ENCODE results near the gene NCR3LG1. TPM values are rescaled to one million over a fixed set of nuclear protein-coding genes. Genes with fewer than 3 reads are reported as not detected.

Gene NCR3LG1
- total RNA-seq, 1 experiment from 2014 or later, result 1.3 TPM

DNA sequence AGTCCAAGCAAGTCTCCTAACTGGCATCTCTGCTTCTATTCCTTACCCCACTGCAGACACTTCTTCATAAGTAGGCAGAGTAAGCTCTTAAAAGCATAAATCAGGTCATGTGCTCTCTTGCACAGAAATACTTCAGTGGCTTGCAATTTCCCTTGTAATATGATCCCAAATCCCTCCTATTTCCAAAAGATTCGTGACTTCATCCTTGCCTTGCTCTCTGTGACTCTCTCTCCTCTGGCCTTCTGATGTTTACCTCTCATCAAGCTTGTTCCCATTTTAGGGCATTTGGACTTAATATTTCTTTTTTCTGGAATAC, 37.4 kb upstream of the NCR3LG1 start:
- Histone ChIP-seq H3K27me3 (ENCODE audit: low read length) (no peaks in the 10 kb centered on the region), H3K4me3 (ENCODE audit: low read length) (no peak overlapping the region), H3K9me3 (ENCODE audit: low read length) (no peaks in the 10 kb centered on the region), H3K27ac (ENCODE audit: low read length) (peak overlapping the region; percentile 14; the same call in 1 of the 2 replicates), H3K9me2 (replicated peaks; ENCODE audit: low read length) (no peaks in the 10 kb centered on the region), H3K79me2 (ENCODE audit: low read length) (no peaks in the 10 kb centered on the region), H2AFZ (ENCODE audit: low read length) (0 out of 2 replicates have a peak overlapping the region, but pooled peaks have one; percentile 7), H3K36me3 (ENCODE audit: low read depth, low read length) (no peaks in the 10 kb centered on the region), H4K20me1 (ENCODE audit: low read length) (no peaks in the 10 kb centered on the region), H3K4me2 (ENCODE audit: low read length) (peak overlapping the region; percentile 24; the same call in 1 of the 2 replicates), H3K9ac (ENCODE audit: low read length) (no peak overlapping the region), H3K4me1 (ENCODE audit: insufficient read depth, low read length) (peaks cover 11% of the 10 kb centered on the region), H3F3A (ENCODE audit: low read length, unreplicated experiment) (no peaks in the 10 kb centered on the region)
- TF ChIP-seq EZH2 (IDR thresholded peaks at IDR 0.05; ENCODE audit: low read length, unreplicated experiment), result no peak
- TF ChIP-seq EZH2phosphoT487 (IDR thresholded peaks at IDR 0.05; ENCODE audit: borderline replicate concordance, low read length), result no peak
- TF ChIP-seq CTCF (conservative IDR thresholded peaks at IDR 0.05; ENCODE audit: low read depth, low read length), result no peak
- intact Hi-C loops (cut with micrococcal nuclease), result no loop called here
- BruUV-seq (replicated peaks), result no TSS peak
- ATAC-seq (peak; percentile 80), DNase-seq (peak; percentile 49)
- POLR2A ChIA-PET (ENCODE audit: unreplicated experiment), result interaction anchor here (0.6 kb wide), 1 partner anchor 118 kb away, joined by 4 read pairs; no protein-coding TSS in a partner anchor
- CTCF ChIA-PET, result no interaction called here

DNA sequence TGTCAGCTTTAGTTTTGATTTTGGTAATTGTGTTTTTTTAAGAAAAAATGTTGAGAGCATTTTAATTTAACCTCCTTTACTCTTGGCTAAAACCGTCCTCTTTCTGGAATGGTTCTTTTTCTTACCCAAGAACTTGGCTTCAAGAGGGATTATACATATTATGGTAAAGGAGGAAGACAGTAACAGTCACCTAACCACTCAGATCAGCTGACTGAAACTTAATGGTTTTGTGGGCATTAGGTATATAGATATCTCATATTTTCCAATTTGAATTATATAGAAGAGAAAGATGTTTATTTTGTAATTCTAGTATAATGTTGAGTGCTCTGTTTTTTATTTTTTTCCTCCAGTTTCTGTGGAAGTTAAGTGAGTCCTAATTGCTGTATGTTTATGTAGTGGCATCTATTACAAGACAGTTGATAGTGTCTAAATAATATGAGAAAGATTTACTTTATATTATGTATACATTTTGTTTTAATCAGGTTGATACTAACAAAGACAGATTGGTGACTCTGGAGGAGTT, 36.6 kb upstream of the NCR3LG1 start:
- H3K9me2 ChIP-seq (replicated peaks; ENCODE audit: low read length), result no peaks in the 10 kb centered on the region
- no peak overlapping the region for H3K4me2 ChIP-seq (ENCODE audit: low read length)
- ATAC-seq (no peak), DNase-seq (no peak)
- ChIA-PET POLR2A (ENCODE audit: unreplicated experiment) (no interaction called here), CTCF (no interaction called here)
- no TSS peak for BruUV-seq (replicated peaks)
- H3K4me1 ChIP-seq (ENCODE audit: insufficient read depth, low read length), result peaks cover 11% of the 10 kb centered on the region
- no peaks in the 10 kb centered on the region for H3K36me3 ChIP-seq (ENCODE audit: low read depth, low read length)
- H3K9ac ChIP-seq (ENCODE audit: low read length), result no peak overlapping the region
- intact Hi-C loops (cut with micrococcal nuclease), result no loop called here
- no peaks in the 10 kb centered on the region for H3K79me2 ChIP-seq (ENCODE audit: low read length)
- H3F3A ChIP-seq (ENCODE audit: low read length, unreplicated experiment), result no peaks in the 10 kb centered on the region
- no peaks in the 10 kb centered on the region for H3K9me3 ChIP-seq (ENCODE audit: low read length)
- TF ChIP-seq CTCF (conservative IDR thresholded peaks at IDR 0.05; ENCODE audit: low read depth, low read length) (no peak), EZH2 (IDR thresholded peaks at IDR 0.05; ENCODE audit: low read length, unreplicated experiment) (no peak), EZH2phosphoT487 (IDR thresholded peaks at IDR 0.05; ENCODE audit: borderline replicate concordance, low read length) (no peak)
- H3K27me3 ChIP-seq (ENCODE audit: low read length), result no peaks in the 10 kb centered on the region
- H2AFZ ChIP-seq (ENCODE audit: low read length), result no peak overlapping the region
- H3K4me3 ChIP-seq (ENCODE audit: low read length), result no peak overlapping the region
- no peak overlapping the region for H3K27ac ChIP-seq (ENCODE audit: low read length)
- H4K20me1 ChIP-seq (ENCODE audit: low read length), result no peaks in the 10 kb centered on the region

DNA sequence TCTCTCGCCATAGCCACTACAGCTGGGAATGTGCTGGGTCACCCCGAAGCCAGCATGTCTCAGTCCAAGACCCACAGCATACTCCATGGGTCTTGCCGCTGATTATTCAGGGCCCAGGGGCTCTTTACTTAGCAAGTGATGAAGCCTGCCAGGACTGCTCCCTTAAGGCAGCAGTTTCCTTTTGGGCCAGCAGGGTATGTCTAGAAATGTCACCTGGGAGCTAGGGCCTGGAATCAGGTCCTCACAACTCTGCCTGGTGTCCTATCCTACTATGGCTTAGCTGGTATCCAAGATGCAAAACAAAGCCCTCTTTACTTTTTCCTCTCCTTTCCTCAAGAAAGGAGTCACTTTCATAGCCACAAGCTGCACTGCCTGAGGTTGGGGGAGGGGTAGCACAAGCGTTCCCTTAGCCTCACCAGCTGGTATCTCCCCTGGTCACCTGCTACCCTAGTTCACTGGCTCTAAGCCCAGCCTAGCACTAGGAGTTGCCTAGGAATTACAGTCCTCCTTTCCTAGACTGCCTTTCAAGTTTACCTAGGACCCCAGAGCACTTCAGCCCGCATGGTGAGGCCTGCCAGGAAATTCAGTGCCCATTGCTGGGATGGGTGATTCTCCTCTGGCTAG, 22.6 kb upstream of the NCR3LG1 start:
- H3K4me1 ChIP-seq (ENCODE audit: insufficient read depth, low read length), result no peaks in the 10 kb centered on the region
- ATAC-seq (no peak), DNase-seq (no peak)
- no peak overlapping the region for H3K4me2 ChIP-seq (ENCODE audit: low read length)
- H3K4me3 ChIP-seq (ENCODE audit: low read length), result no peak overlapping the region
- ChIA-PET POLR2A (ENCODE audit: unreplicated experiment) (no interaction called here), CTCF (no interaction called here)
- no peak overlapping the region for H2AFZ ChIP-seq (ENCODE audit: low read length)
- intact Hi-C loops (cut with micrococcal nuclease), result no loop called here
- no peaks in the 10 kb centered on the region for H3F3A ChIP-seq (ENCODE audit: low read length, unreplicated experiment)
- no peak for TF ChIP-seq EZH2 (IDR thresholded peaks at IDR 0.05; ENCODE audit: low read length, unreplicated experiment)
- TF ChIP-seq CTCF (conservative IDR thresholded peaks at IDR 0.05; ENCODE audit: low read depth, low read length), result 0 out of 2 replicates have a peak, but pooled peaks have one; percentile 11
- no TSS peak for BruUV-seq (replicated peaks)
- H3K9ac ChIP-seq (ENCODE audit: low read length), result no peak overlapping the region
- H3K27ac ChIP-seq (ENCODE audit: low read length), result no peak overlapping the region
- no peaks in the 10 kb centered on the region for H4K20me1 ChIP-seq (ENCODE audit: low read length)
- H3K27me3 ChIP-seq (ENCODE audit: low read length), result no peaks in the 10 kb centered on the region
- H3K79me2 ChIP-seq (ENCODE audit: low read length), result no peaks in the 10 kb centered on the region
- no peaks in the 10 kb centered on the region for H3K36me3 ChIP-seq (ENCODE audit: low read depth, low read length)
- no peaks in the 10 kb centered on the region for H3K9me2 ChIP-seq (replicated peaks; ENCODE audit: low read length)
- no peaks in the 10 kb centered on the region for H3K9me3 ChIP-seq (ENCODE audit: low read length)

Data from PC-3 (cell line).